Fibroblast of skin of right quadriceps (primary cell): ENCODE data around the gene FLOT1.
"Not testable (repeated sequence)": the region's sequence is repeated elsewhere in the genome, so short reads cannot be mapped to it uniquely, and the experiment has no call there.

ENCODE experiments used
- DNase-seq: peaks from one replicate; pipeline ENCODE4 v3.0.0-alpha.2; 2013

FLOT1 gene

GRCh38 chr6:30722280-30723112 is 20.0 kb downstream of the FLOT1 start:
- DNase-seq: peak; percentile 74

- DNase-seq: not testable (repeated sequence)
Measured at GRCh38 chr6:30722025-30722279, 20.5 kb downstream of the FLOT1 start.

- DNase-seq: peak; percentile 93
Measured at GRCh38 chr6:30721198-30722024, 21.1 kb downstream of the FLOT1 start.

- DNase-seq: peak; percentile 58
Measured at GRCh38 chr6:30720738-30721197, 21.7 kb downstream of the FLOT1 start.

GRCh38 chr6:30719791-30720737 is 22.4 kb downstream of the FLOT1 start, which contains the start of gene TUBB:
Gene TUBB, plus strand, starts transcription at chr6:30720352. Its CDS starts 155 bp downstream, at chr6:30720507.
- DNase-seq: peak; percentile 99

DNA sequence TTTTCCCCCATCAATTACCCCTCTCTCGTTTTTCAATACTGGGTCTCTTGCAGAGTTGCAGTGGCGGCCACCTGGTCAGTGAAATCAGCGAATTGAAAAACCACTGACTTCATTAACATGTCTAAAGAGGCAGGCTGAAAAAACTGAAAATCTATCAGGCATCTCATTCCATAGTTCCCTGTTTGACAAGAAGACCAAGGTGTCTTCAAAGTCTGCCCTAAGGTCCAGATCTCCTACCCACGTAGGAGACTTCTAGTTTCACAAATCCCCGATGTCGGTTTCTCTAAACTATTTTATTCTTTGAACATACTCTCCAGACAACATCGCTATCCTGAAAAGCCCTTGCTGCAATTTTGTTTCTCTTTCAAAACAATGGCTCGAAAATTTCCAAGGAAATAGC is 23.1 kb downstream of the FLOT1 start:
- no peak for DNase-seq

- not testable (repeated sequence) for DNase-seq
Measured at GRCh38 chr6:30717845-30718720, 24.4 kb downstream of the FLOT1 start.

GRCh38 chr6:30717129-30717844 is 25.2 kb downstream of the FLOT1 start, which contains the start of gene MDC1:
Gene MDC1, minus strand, starts transcription at chr6:30717281. Its CDS starts 2,106 bp downstream, at chr6:30715175.
- DNase-seq: peak; percentile 100

DNA sequence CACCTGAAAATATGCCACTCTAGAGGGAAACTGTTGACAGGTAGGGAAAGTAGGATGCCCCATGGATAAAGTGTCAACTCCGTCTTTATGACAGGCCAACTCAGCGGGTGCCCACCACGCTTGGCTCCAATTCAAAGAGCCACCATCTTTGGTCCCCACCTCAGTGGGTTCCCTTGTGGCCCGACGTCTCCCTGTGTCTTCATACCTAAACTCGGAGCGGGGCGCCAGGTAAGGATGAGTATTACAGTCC is 25.7 kb downstream of the FLOT1 start:
- DNase-seq: no peak

- no peak for DNase-seq
Measured at GRCh38 chr6:30714263-30714662, 28.2 kb downstream of the FLOT1 start.

- no peak for DNase-seq
Measured at GRCh38 chr6:30712441-30712945, 30.0 kb downstream of the FLOT1 start.

DNA sequence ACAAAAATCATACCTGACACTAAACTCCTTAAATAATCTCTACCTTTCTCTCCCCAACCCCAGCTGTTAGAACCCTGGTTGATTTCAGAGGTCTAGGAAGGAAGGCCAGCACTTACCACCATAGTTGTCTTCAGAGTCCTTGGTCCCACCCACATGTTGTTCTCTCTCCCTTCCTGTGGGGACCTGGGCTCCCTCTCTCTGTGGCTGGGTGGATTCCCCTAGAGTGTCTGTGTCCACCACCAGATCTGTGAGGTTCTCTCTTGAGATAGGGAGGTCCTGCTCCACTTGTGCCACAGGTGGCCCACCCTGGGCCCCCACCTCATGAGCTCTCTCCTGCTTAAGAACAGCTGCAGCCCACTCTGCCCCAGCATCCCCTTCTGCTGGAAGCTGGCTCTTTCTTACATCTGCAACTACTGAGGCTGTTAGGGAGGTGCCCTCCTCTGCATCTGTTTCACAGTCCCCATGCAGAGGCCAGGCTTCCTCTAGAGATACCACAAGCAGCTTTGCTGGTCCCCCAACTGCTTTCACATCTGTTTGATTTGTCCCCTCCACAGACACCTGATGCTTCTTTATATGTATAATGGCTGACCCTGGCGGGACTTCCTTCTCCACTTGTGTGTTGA is 30.6 kb downstream of the FLOT1 start:
- no peak for DNase-seq

DNA sequence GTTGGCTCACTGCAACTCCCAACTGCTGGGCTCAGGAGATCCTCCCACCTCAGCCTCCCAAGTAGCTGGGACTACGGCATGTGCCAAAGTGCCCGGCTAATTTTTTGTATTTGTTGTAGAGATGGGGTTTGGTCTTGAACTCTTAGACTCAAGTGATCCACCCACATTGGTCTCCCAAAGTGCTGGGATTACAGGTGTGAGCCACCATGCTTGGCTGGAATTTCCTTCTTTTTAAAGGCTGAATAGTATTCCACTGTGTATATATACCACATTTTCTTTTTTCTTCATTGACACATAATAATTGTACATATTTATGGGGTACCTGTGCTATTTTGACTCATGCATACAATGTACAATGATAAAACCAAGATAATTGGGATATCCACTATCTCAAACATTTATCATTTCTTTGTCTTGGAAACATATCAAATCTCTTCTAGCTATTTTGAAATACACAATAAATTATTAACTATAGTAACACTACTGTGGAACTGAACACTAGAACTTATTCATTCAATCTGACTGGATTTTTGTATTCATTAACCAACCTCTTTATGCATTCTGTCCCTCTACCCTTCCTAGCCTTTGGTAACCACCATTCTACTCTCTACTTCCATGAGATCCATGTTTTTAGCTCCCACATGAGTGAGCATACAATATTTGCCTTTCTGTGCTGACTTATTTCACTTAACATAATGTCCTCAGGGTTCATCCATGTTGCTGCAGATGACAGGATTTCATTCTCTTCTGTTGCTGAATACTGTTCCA is 33.2 kb downstream of the FLOT1 start:
- DNase-seq: no peak

DNA sequence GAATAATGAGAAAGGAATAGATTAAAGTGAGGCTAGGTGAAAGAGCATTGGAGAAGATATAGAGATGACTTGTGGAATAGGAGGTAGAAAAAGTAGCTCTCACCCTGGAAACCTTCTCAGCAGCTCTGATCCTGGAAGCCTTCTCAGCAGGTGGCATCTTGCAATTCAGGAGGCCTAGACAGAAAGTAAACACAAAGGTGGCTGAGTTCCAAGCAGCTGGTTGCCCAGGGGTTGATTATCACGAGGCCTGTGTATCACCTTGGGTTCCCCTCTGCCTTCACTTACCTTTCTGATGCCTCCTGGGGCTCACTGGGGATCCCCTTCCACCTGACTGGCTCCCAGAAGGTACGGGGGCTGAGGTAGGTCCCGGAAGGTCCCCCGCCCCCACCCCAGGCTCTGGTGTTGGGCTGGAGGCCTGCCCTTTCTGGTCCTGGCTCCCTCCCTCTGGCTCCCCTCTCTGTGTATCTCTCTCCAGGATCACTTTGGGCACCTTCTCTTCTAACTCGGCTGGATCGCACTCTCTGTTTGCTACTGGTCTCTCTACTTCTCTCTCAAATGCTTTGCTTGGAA is 35.1 kb downstream of the FLOT1 start:
- DNase-seq: no peak

DNA sequence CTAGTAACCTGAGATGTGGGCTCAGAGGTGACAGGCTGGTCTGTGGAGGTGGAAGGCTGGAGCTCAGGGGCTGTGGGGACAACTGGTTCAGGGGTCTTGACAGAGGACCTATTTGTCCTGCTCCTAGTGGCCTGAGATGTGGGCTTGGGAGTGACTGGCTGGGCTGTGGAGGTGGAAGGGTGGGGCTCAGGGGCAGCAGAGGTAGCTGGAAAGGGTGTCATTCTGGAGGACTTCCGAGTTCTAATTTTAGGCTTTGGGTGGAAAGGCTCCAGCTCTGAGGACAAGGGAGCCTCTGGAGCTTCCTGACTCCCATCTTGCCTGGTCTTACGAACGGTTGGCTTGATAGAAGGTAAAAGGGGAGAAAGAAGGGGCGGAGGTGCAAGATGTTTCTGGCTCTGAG is 36.9 kb downstream of the FLOT1 start:
- no peak for DNase-seq

- DNase-seq: no peak
Measured at GRCh38 chr6:30703821-30704220, 38.7 kb downstream of the FLOT1 start.

DNA sequence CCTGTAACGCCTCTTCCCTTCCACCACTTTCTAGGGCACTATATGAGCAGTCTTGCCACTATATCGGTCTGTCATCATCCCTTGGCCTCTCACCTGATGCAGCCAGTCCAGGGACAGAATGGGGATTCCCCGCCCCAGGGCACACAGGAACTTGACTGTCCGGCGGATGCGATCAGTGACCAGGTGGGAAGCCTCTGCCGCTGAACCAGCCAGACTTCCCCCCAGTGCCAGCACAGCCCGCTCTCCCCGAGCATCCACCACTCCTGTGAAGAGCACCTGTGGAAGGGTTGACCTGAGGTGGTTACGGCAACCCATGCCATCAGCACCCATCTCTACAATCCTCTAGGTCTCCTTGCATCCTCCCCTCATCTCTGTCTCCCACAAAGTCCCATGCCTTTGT is 39.5 kb downstream of the FLOT1 start:
- no peak for DNase-seq

DNA sequence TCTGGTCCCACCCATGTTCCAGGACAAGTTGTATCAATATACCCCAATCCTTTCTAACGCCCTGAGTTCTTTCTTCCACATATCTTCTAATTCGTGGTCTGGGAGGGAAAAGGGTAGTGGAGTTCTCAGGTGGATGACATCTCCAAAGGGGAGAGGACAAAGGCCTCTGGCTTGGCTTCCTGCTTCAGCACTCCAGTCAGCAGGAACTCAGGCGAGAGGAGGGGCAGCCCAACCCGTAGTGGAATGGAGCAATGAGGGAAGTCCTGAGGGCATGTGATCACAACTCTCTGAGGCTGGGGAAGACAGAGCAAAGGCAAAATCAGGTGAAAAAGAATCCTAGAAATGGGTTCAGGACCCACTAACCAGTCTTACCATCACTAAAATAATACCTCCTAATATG is 42.1 kb downstream of the FLOT1 start:
- no peak for DNase-seq

GRCh38 chr6:30696432-30696831 is 46.1 kb downstream of the FLOT1 start:
- no peak for DNase-seq
